ENCODE measurements around the gene RAVER2. TPM values are rescaled to one million over a fixed set of nuclear protein-coding genes. Genes with fewer than 3 reads are reported as not detected.
A peak's percentile ranks its signal among the peaks of the same experiment; 100 is the strongest.

RAVER2 gene
- total RNA-seq, 1 experiment from 2014 or later: 13.3 TPM

- Histone ChIP-seq H4K91ac (ENCODE audit: insufficient read length, low read depth, low read length) (no peak overlapping the region), H2AFZ (ENCODE audit: low read length) (no peak overlapping the region), H3K56ac (ENCODE audit: insufficient read length, low read depth, low read length) (no peak overlapping the region), H3T11ph (ENCODE audit: low read length) (no peak overlapping the region), H3K9me3 (ENCODE audit: control insufficient read depth, low read depth, low read length) (no peaks in the 10 kb centered on the region), H2BK20ac (ENCODE audit: low read depth, low read length, poor library complexity, severe bottlenecking) (no peak overlapping the region), H3K79me1 (ENCODE audit: insufficient read depth, low read depth, low read length, poor library complexity, severe bottlenecking) (no peaks in the 10 kb centered on the region), H3K27me3 (ENCODE audit: insufficient read depth, low read length) (no peaks in the 10 kb centered on the region), H4K5ac (ENCODE audit: insufficient read length, low read depth, low read length) (no peak overlapping the region), H4K20me1 (ENCODE audit: control insufficient read depth, insufficient read depth, insufficient read length) (no peaks in the 10 kb centered on the region), H3K18ac (ENCODE audit: insufficient read length, low read depth, low read length) (no peak overlapping the region), H3K27ac (ENCODE audit: insufficient read length, low read depth, low read length) (no peak overlapping the region), H3K4me1 (ENCODE audit: insufficient read depth, low read length) (no peaks in the 10 kb centered on the region), H3K79me2 (ENCODE audit: insufficient read depth, low read length) (no peaks in the 10 kb centered on the region), H3K4ac (ENCODE audit: low read depth, low read length) (no peak overlapping the region), H3K9ac (ENCODE audit: extremely low read depth, insufficient read length, low read length) (no peak overlapping the region), H2BK120ac (ENCODE audit: low read depth, low read length, poor library complexity, severe bottlenecking) (no peak overlapping the region), H2BK15ac (ENCODE audit: low read depth, low read length) (no peak overlapping the region), H4K8ac (replicated peaks; ENCODE audit: insufficient read length, low read depth, low read length) (no peak overlapping the region), H2BK5ac (ENCODE audit: insufficient read length, low read length) (no peak overlapping the region), H2BK12ac (ENCODE audit: insufficient read length, low read depth, low read length) (no peak overlapping the region), H3K23ac (ENCODE audit: insufficient read length, low read depth, low read length) (no peak overlapping the region), H2AK5ac (ENCODE audit: insufficient read length, low read length) (no peak overlapping the region), H3K23me2 (ENCODE audit: insufficient read length, low read depth, low read length, poor library complexity, severe bottlenecking) (no peaks in the 10 kb centered on the region), H3K14ac (ENCODE audit: insufficient read depth, low read length) (no peak overlapping the region), H3K4me2 (ENCODE audit: insufficient read depth, insufficient read length, low read length) (no peak overlapping the region)
- Mint-ChIP-seq H3K27ac (0 out of 7 replicates have a peak overlapping the region, but pooled peaks of 1 of the 3 experiments have one; percentile 41), H3K9me3 (no peaks in the 10 kb centered on the region), H3K4me1 (peaks cover 9 to 12% of the 10 kb centered on the region in 2 experiments), H3K36me3 (ENCODE audit: insufficient read depth in 1 of 3, low read depth in 3 of 3) (peaks cover 0 to 8% (median 3%) of the 10 kb centered on the region in 3 experiments; a peak in 3 of 7 replicates), H3K27me3 (ENCODE audit: low read depth) (no peaks in the 10 kb centered on the region), H3K4me3 (no peak overlapping the region)
- no peak for TF ChIP-seq CTCF (conservative IDR thresholded peaks at IDR 0.05)
- no CpG with 5 or more reads among the region's 6 CpGs for WGBS (ENCODE audit: extremely low coverage, insufficient read length, low lambda C conversion rate)
- DNase-seq: no peak
Observed at GRCh38 chr1:64865105-64865757, 120.4 kb downstream of the RAVER2 start.

All from H9 (cell line).